Testis (tissue), 2 donors: ENCODE results near the gene CAMTA1.

Experiments used
- CTCF ChIP-seq, 3 experiments: fragments of 450-650 bp in 2 of 3; fragments of 200-600 bp in 1 of 3; sonication (generic) in 1 of 3; IDR thresholded peaks; one replicate each; pipeline ENCODE4 v1.5.1; 2016 to 2019; ENCODE audit warnings: antibody characterized with exemption in 3 of 3, mild to moderate bottlenecking in 2 of 3, moderate library complexity in 1 of 3
- POLR2A ChIP-seq: fragments of 450-650 bp; IDR thresholded peaks from one replicate; pipeline ENCODE4 v1.6.1; 2017; ENCODE audit warnings: antibody characterized with exemption, mild to moderate bottlenecking, moderate library complexity

- no peak for TF ChIP-seq CTCF (IDR thresholded peaks at IDR 0.05)
- TF ChIP-seq POLR2A, result no peak
Measured at GRCh38 chr1:7770669-7770996, 985.4 kb downstream of the CAMTA1 start.
